SU-DHL-6 (cell line): ENCODE measurements around the gene TSHZ2.

Experiments used
- CTCF ChIP-seq: fragments of 200-600 bp; sonication (generic); IDR thresholded peaks from one replicate; pipeline ENCODE4 v1.5.1; 2017; ENCODE audit warnings: antibody characterized with exemption, mild to moderate bottlenecking, low read length, moderate library complexity; ENCODE audit not compliant: insufficient read depth, poor library complexity, severe bottlenecking
- EZH2phosphoT487 ChIP-seq: fragments of 200-600 bp; sonication (generic), shearing (Covaris generic); conservative IDR thresholded peaks from 2 replicates; pipeline ENCODE4 v1.6.1; 2018; ENCODE audit warnings: mild to moderate bottlenecking, antibody characterized with exemption, low read length, moderate library complexity, mixed read lengths

- TF ChIP-seq CTCF (no peak), EZH2phosphoT487 (no peak)
Observed at GRCh38 chr20:52945268-52945667, 26.9 kb upstream of the TSHZ2 start.
